Measurements from ENCODE around the gene NT5C3A. TPM values are rescaled to one million over a fixed set of nuclear protein-coding genes. Genes with fewer than 3 reads are reported as not detected.
"Not testable (repeated sequence)": the region's sequence is repeated elsewhere in the genome, so short reads cannot be mapped to it uniquely, and the experiment has no call there.

NT5C3A gene
- total RNA-seq (2014; rRNA removed; shearing (Covaris generic)): 20.0 and 27.5 TPM in 2 replicates

DNA sequence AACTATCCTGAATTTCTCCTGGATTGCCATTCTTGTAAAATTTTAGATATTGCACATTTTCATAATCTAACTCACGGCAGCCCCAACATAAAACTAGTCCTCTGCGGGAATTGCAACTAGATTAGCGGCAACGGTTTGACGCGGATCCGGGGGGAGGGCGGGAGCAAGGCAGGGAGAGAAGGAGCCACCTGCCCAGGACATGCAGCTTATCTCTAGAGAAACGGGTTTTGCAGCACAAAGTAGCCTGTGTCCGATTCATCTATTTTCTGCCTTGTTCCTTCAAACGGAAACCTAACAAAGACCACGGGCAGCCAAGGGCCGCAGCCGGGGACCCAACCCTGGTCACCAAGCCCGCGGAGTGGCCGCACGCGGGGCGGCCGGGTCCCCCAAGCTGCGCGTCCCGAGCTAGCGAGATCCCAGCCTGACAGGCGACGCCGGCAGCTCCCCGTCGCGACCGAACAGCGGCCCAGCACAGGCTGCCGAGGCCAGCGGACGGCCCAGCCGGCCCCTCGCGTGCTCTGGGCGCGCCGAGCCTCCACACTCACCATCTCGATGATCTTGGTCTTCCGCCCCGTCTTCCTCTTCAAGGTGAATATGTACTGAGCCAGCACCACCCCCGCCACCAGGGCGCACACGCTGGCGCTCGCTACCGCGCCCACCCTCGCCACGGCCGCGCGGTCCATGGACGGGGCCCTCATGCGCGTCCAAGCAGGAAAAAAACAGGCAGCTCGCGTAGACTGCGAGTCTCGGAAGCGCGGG, at the start of gene NT5C3A:
Gene NT5C3A (minus strand): TSS at position 754 of the 759 bp plus-strand sequence. CDS start 71 bp downstream, at position 683.
- Histone ChIP-seq H3K36me3 (replicated peaks; ENCODE audit: control insufficient read depth, insufficient read depth, low read length) (no peaks in the 10 kb centered on the region), H3K4me3 (ENCODE audit: insufficient read depth, low read depth, low read length) (peak within 1 kb of the TSS; percentile 92), H3K27me3 (ENCODE audit: control insufficient read depth, insufficient read depth, low read length) (no peaks in the 10 kb centered on the region)
- DNase-seq: peak; percentile 73

- no peaks in the 10 kb centered on the region for H3K36me3 ChIP-seq (replicated peaks; ENCODE audit: control insufficient read depth, insufficient read depth, low read length)
- DNase-seq: no peak
- H3K4me3 ChIP-seq (ENCODE audit: insufficient read depth, low read depth, low read length): no peak overlapping the region
- peaks cover 2% of the 10 kb centered on the region; the same call in 1 of the 2 replicates for H3K27me3 ChIP-seq (ENCODE audit: control insufficient read depth, insufficient read depth, low read length)
Observed at GRCh38 chr7:33111614-33112013, 49.0 kb upstream of the NT5C3A start.

DNA sequence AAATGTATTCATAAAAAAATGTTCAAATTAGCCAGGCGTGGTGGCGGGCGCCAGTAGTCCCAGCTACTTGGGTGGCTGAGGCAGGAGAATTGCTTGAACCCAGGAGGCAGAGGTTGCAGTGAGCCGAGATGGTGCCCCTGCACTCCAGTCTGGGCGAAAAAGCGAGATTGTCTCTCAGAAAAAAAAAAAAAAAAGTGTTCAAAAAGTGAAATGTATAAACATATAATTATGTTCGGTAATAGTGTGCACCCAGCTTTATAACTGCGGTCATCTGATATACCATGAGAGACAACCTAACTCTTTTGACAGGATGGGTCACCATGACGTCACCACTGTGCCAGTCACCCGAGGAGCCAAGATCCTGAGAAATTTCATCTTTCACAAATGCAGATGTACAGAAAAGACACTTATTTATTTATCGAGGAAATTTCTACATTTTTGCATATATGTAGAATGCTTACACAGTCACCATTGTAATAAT, 47.2 kb upstream of the NT5C3A start:
- no peak for DNase-seq
- peak overlapping the region; percentile 31 for H3K4me3 ChIP-seq (ENCODE audit: insufficient read depth, low read depth, low read length)
- no peaks in the 10 kb centered on the region for H3K36me3 ChIP-seq (replicated peaks; ENCODE audit: control insufficient read depth, insufficient read depth, low read length)
- peaks cover 2% of the 10 kb centered on the region; the same call in 1 of the 2 replicates for H3K27me3 ChIP-seq (ENCODE audit: control insufficient read depth, insufficient read depth, low read length)

DNA sequence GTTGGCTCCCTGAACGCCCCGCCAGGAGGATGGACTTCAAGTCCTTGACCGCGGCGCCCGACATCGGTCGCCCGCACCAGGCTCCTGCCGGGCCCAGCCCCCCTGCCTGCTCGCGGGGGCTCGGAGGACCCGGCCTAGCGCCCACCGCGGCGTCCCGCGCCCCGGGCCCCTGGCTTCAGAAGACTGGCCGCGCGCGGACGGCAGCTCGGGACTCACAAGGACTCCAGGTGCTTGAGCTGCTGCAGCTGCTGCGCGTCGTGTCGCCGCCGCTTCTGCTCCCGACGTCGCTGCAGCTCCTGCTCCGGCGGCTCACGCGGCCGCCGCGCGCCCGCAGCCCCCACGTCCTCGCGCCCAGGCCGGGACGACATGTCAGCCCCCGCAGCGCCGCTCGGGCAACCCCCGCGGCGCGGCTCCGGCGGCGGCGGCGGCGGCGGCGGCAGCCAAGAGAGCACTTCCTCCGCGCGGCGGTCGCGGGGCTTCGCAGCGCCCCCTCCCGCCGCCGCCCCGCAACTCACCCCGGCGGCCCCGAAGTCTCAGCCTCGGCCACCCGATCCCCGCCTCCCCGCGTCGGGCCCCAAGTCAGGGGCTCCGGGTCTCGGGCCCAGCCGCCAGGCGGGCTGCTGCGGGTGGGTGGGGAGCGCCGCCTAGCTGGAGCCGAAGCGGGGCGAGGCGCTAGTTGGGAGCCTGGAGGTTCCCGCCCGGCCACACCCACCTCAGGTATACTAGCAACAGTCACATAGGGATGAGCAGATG, 46.6 kb upstream of the NT5C3A start, which contains the start of gene RP9:
Gene RP9 (minus strand): TSS at position 400 of the 753 bp plus-strand sequence. CDS start 32 bp downstream, at position 368.
- peak; percentile 96 for DNase-seq
- H3K36me3 ChIP-seq (replicated peaks; ENCODE audit: control insufficient read depth, insufficient read depth, low read length): no peaks in the 10 kb centered on the region
- H3K27me3 ChIP-seq (ENCODE audit: control insufficient read depth, insufficient read depth, low read length): peaks cover 2% of the 10 kb centered on the region; the same call in 1 of the 2 replicates
- H3K4me3 ChIP-seq (ENCODE audit: insufficient read depth, low read depth, low read length): peak within 1 kb of the TSS; percentile 86

GRCh38 chr7:33108554-33109004, 46.0 kb upstream of the NT5C3A start:
- Histone ChIP-seq H3K27me3 (ENCODE audit: control insufficient read depth, insufficient read depth, low read length) (peaks cover 2% of the 10 kb centered on the region; the same call in 1 of the 2 replicates), H3K4me3 (ENCODE audit: insufficient read depth, low read depth, low read length) (peak overlapping the region; percentile 86), H3K36me3 (replicated peaks; ENCODE audit: control insufficient read depth, insufficient read depth, low read length) (no peaks in the 10 kb centered on the region; the same call in 1 of the 2 replicates)
- DNase-seq: peak; percentile 27

GRCh38 chr7:33107136-33108066, 44.8 kb upstream of the NT5C3A start:
- no peak overlapping the region for H3K4me3 ChIP-seq (ENCODE audit: insufficient read depth, low read depth, low read length)
- peak; percentile 71 for DNase-seq
- peaks cover 2% of the 10 kb centered on the region; the same call in 1 of the 2 replicates for H3K27me3 ChIP-seq (ENCODE audit: control insufficient read depth, insufficient read depth, low read length)
- peaks cover 5% of the 10 kb centered on the region for H3K36me3 ChIP-seq (replicated peaks; ENCODE audit: control insufficient read depth, insufficient read depth, low read length)

DNA sequence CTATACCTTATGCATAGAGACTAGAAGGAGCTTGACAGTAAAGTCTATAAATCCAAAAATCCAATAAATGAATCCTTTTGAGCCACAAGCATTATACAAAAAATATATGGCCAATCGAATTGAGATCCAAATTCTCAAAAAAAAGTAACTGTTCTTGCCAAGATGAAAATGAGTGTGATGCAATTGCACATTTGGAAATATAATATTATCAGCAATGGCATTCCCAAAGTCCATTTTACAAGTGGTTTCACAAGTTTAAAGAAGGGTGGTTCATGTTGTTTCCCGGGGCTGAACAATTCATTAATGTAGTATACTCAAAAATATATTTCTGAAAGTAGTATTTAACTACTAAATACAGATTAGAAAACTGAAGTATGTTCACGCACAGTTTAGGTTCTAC, 39.3 kb upstream of the NT5C3A start:
- Histone ChIP-seq H3K36me3 (replicated peaks; ENCODE audit: control insufficient read depth, insufficient read depth, low read length) (peaks cover 16% of the 10 kb centered on the region), H3K4me3 (ENCODE audit: insufficient read depth, low read depth, low read length) (no peak overlapping the region), H3K27me3 (ENCODE audit: control insufficient read depth, insufficient read depth, low read length) (no peaks in the 10 kb centered on the region)
- DNase-seq: no peak

DNA sequence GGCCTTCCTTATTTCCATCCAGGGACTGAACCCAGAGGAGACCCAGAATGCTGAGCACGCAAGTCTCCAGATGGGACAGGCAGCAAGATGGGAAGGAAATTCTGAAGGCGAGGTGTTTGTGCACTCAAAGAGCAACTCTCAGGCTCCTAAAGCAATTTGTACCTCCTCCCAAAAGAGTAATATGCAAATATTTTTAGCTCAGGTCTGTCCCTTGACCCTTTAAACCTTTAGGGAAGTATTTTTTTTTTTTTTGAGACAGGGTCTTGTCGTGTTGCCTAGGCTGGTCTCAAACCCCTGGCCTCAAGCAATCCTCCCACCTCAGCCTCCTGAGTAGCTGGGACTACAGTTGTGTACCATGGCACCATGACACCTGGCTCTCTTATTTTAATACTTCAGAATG, 38.2 kb upstream of the NT5C3A start:
- DNase-seq: no peak
- Histone ChIP-seq H3K36me3 (replicated peaks; ENCODE audit: control insufficient read depth, insufficient read depth, low read length) (peaks cover 17% of the 10 kb centered on the region), H3K27me3 (ENCODE audit: control insufficient read depth, insufficient read depth, low read length) (no peaks in the 10 kb centered on the region), H3K4me3 (ENCODE audit: insufficient read depth, low read depth, low read length) (no peak overlapping the region)

DNA sequence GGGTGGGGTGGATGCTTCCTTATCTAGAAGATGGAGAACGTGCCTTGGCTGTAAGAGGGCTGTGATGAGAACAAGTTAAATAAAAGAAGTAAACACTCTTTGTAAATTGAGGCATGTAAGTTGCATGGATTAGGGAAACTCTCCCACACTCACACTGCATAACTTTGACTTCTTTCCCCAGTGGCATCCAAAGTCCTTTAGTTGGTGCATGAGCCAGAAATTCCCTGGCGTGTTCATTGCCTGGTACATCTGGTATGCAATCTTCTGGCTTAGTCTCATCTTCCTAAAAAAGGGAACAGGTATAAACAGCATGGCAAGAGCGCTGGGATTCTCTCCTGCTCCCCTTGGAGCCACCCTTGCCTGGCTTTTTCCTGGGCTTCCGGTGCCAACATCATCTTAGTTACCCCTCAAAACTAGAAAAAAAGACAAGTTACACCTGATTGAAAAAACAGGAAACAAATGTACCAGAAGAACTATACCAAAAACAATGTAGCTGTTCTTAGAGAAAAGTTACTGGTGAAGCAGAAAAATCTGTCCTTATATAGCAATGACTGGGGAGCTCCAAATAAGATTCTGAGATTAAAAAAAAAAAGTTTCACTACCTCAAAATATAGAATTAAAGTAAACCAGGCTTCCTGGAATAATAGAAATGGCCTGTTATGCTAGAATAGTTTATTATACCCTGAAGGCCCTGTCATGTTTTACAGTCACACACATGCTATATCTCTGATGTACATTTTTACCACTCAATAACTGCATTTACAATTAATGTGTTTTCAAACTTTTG, 36.8 kb upstream of the NT5C3A start:
- no peaks in the 10 kb centered on the region for H3K27me3 ChIP-seq (ENCODE audit: control insufficient read depth, insufficient read depth, low read length)
- H3K36me3 ChIP-seq (replicated peaks; ENCODE audit: control insufficient read depth, insufficient read depth, low read length): peaks cover 17% of the 10 kb centered on the region
- H3K4me3 ChIP-seq (ENCODE audit: insufficient read depth, low read depth, low read length): no peak overlapping the region
- DNase-seq: no peak

- not testable (repeated sequence) for H3K4me3 ChIP-seq (ENCODE audit: insufficient read depth, low read depth, low read length); DNase-seq; H3K27me3 ChIP-seq (ENCODE audit: control insufficient read depth, insufficient read depth, low read length)
- peaks cover 13% of the 10 kb centered on the region for H3K36me3 ChIP-seq (replicated peaks; ENCODE audit: control insufficient read depth, insufficient read depth, low read length)
Observed at GRCh38 chr7:33094745-33095275, 32.2 kb upstream of the NT5C3A start.

GRCh38 chr7:33093266-33093665, 30.7 kb upstream of the NT5C3A start:
- H3K36me3 ChIP-seq (replicated peaks; ENCODE audit: control insufficient read depth, insufficient read depth, low read length): peaks cover 4% of the 10 kb centered on the region
- no peak overlapping the region for H3K4me3 ChIP-seq (ENCODE audit: insufficient read depth, low read depth, low read length)
- H3K27me3 ChIP-seq (ENCODE audit: control insufficient read depth, insufficient read depth, low read length): no peaks in the 10 kb centered on the region
- DNase-seq: no peak

- H3K4me3 ChIP-seq (ENCODE audit: insufficient read depth, low read depth, low read length): no peak overlapping the region
- peaks cover 2% of the 10 kb centered on the region for H3K36me3 ChIP-seq (replicated peaks; ENCODE audit: control insufficient read depth, insufficient read depth, low read length)
- H3K27me3 ChIP-seq (ENCODE audit: control insufficient read depth, insufficient read depth, low read length): no peaks in the 10 kb centered on the region
- DNase-seq: peak; percentile 29
Observed at GRCh38 chr7:33091641-33092191, 29.1 kb upstream of the NT5C3A start.

DNA sequence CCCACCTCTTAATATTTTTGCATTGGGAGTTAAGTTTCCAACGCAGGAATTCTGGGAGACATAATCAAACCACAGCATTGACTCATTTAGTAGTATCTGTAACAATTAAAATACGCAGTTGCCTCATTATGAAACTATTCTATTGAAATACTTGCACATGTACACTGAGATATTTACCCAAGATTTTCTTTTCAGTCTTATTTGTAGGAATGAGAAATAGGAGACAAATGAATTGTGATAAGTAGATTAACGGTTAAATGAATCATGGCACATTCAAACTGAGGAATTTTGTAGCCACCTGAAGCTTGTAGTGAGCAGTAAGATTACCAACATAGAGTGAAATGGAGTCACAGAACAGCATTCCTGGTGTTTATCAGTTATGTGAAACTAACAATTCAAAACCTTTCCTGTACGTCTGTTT, 28.5 kb upstream of the NT5C3A start:
- no peak for DNase-seq
- no peak overlapping the region for H3K4me3 ChIP-seq (ENCODE audit: insufficient read depth, low read depth, low read length)
- peaks cover 1% of the 10 kb centered on the region; the same call in 1 of the 2 replicates for H3K36me3 ChIP-seq (replicated peaks; ENCODE audit: control insufficient read depth, insufficient read depth, low read length)
- no peaks in the 10 kb centered on the region for H3K27me3 ChIP-seq (ENCODE audit: control insufficient read depth, insufficient read depth, low read length)
